Ascending aorta (tissue), 2 donors: Measurements from ENCODE around the gene ELL2. TPM values are rescaled to one million over a fixed set of nuclear protein-coding genes. Genes with fewer than 3 reads are reported as not detected.
"Not testable (repeated sequence)": the region's sequence is repeated elsewhere in the genome, so short reads cannot be mapped to it uniquely, and the experiment has no call there.

Source experiments
- DNase-seq, 2 donors: peaks; one replicate each; pipeline ENCODE4 v3.0.0-alpha.2; 2019; ENCODE audit warnings: low spot score in 2 of 2
- H3K27ac ChIP-seq, 2 donors: fragments of 200-600 bp; sonication (generic); one replicate each; pipeline ENCODE4 v1.5.1; 2016 to 2017; ENCODE audit warnings: mild to moderate bottlenecking in 1 of 2
- H3K27me3 ChIP-seq: fragments of 200-600 bp; sonication (generic); one replicate; pipeline ENCODE4 v1.5.1; 2017
- H3K36me3 ChIP-seq, 2 donors: fragments of 200-600 bp; sonication (generic); one replicate each; pipeline ENCODE4 v1.5.1; 2016
- H3K4me1 ChIP-seq, 2 donors: fragments of 200-600 bp; sonication (generic); one replicate each; pipeline ENCODE4 v1.5.1; 2016 to 2017; ENCODE audit warnings: mild to moderate bottlenecking in 1 of 2
- H3K4me3 ChIP-seq, 2 donors: fragments of 200-600 bp; sonication (generic); one replicate each; pipeline ENCODE4 v1.5.1; 2016 to 2017; ENCODE audit warnings: mild to moderate bottlenecking in 1 of 2
- H3K9me3 ChIP-seq, 2 donors: fragments of 200-600 bp; sonication (generic); one replicate each; pipeline ENCODE4 v1.5.1; 2016
- CTCF ChIP-seq, 3 experiments: fragments of 200-600 bp in 2 of 3; fragments of 450-650 bp in 1 of 3; sonication (generic) in 2 of 3; IDR thresholded peaks; one replicate each; pipeline ENCODE4 v1.5.1; 2016 to 2019; ENCODE audit warnings: antibody characterized with exemption in 3 of 3, mild to moderate bottlenecking in 1 of 3, moderate library complexity in 1 of 3
- intact Hi-C: fragments of 100-400 bp; cut with DNase I; formaldehyde crosslinking; loops from one replicate; pipeline ENCODE4 v1.15.1; 2023
- total RNA-seq: library from RNA; depleted of rRNA; stranded (reverse); fragments of >200 nt; gene quantifications from one replicate; pipeline ENCODE4 v1.1.0, GENCODE V29; 2016

Gene ELL2
- total RNA-seq, 1 donor from 2014 or later = 26.0 TPM

GRCh38 chr5:95873351-95873750, 88.3 kb downstream of the ELL2 start:
- no peaks in the 10 kb centered on the region for H3K36me3 ChIP-seq
- DNase-seq = no peak
- H3K27me3 ChIP-seq = no peaks in the 10 kb centered on the region
- no peak for TF ChIP-seq CTCF (IDR thresholded peaks at IDR 0.05)
- no peaks in the 10 kb centered on the region for H3K9me3 ChIP-seq
- H3K4me1 ChIP-seq = peaks cover 5 to 20% of the 10 kb centered on the region in 2 donors
- intact Hi-C loops = no loop called here
- no peak overlapping the region for H3K27ac ChIP-seq
- no peak overlapping the region for H3K4me3 ChIP-seq

GRCh38 chr5:95872346-95873268, 89.0 kb downstream of the ELL2 start:
- Histone ChIP-seq H3K4me1 (peaks cover 5 to 20% of the 10 kb centered on the region in 2 donors), H3K4me3 (no peak overlapping the region), H3K27ac (no peak overlapping the region), H3K9me3 (no peaks in the 10 kb centered on the region), H3K36me3 (no peaks in the 10 kb centered on the region), H3K27me3 (no peaks in the 10 kb centered on the region)
- intact Hi-C loops = no loop called here
- no peak for DNase-seq
- no peak for TF ChIP-seq CTCF (IDR thresholded peaks at IDR 0.05)

GRCh38 chr5:95871146-95871806, 90.4 kb downstream of the ELL2 start:
- H3K27ac ChIP-seq = peak overlapping the region; percentile 63 to 81
- no peak for TF ChIP-seq CTCF (IDR thresholded peaks at IDR 0.05)
- H3K27me3 ChIP-seq = no peaks in the 10 kb centered on the region
- no peak for DNase-seq
- peaks cover 5 to 20% of the 10 kb centered on the region in 2 donors for H3K4me1 ChIP-seq
- no peaks in the 10 kb centered on the region for H3K9me3 ChIP-seq
- intact Hi-C loops = no loop called here
- no peak overlapping the region for H3K4me3 ChIP-seq
- no peaks in the 10 kb centered on the region for H3K36me3 ChIP-seq

- no peak for DNase-seq
- intact Hi-C loops = no loop called here
- TF ChIP-seq CTCF (IDR thresholded peaks at IDR 0.05) = no peak
- Histone ChIP-seq H3K27me3 (no peaks in the 10 kb centered on the region), H3K4me3 (no peak overlapping the region), H3K27ac (peak overlapping the region; percentile 63 to 81), H3K4me1 (peaks cover 5 to 20% of the 10 kb centered on the region in 2 donors), H3K36me3 (no peaks in the 10 kb centered on the region), H3K9me3 (no peaks in the 10 kb centered on the region)
Observed at GRCh38 chr5:95870105-95870672, 91.5 kb downstream of the ELL2 start.

- intact Hi-C loops, DNase-seq, H3K27me3 ChIP-seq, H3K9me3 ChIP-seq, H3K4me3 ChIP-seq, H3K36me3 ChIP-seq: not testable (repeated sequence)
- Histone ChIP-seq H3K4me1 (peaks cover 5 to 20% of the 10 kb centered on the region in 2 donors), H3K27ac (peak overlapping the region; percentile 63 to 81)
Observed at GRCh38 chr5:95869173-95869855, 92.3 kb downstream of the ELL2 start.
